Dermis microvascular lymphatic vessel endothelial cell (primary cell): Measurements from ENCODE around the gene SPRYD3. TPM values are rescaled to one million over a fixed set of nuclear protein-coding genes. Genes with fewer than 3 reads are reported as not detected.
"Not testable (repeated sequence)": the region's sequence is repeated elsewhere in the genome, so short reads cannot be mapped to it uniquely, and the experiment has no call there.

Experiments used
- DNase-seq, 2 donors: peaks; one replicate each; pipeline versions ENCODE4 v3.0.0 to v3.0.0-alpha.2; 2010; ENCODE audit warnings: low read depth in 2 of 2
- total RNA-seq: library from RNA; depleted of rRNA; stranded (reverse); fragments of >200 nt; gene quantifications from 2 replicates; pipeline ENCODE4 v1.2.1, GENCODE V29; 2014

Gene SPRYD3
- total RNA-seq, 1 donor from 2014 or later = 9.8 TPM

GRCh38 chr12:53027014-53027413, 52.2 kb downstream of the SPRYD3 start:
- not testable (repeated sequence) for DNase-seq

DNA sequence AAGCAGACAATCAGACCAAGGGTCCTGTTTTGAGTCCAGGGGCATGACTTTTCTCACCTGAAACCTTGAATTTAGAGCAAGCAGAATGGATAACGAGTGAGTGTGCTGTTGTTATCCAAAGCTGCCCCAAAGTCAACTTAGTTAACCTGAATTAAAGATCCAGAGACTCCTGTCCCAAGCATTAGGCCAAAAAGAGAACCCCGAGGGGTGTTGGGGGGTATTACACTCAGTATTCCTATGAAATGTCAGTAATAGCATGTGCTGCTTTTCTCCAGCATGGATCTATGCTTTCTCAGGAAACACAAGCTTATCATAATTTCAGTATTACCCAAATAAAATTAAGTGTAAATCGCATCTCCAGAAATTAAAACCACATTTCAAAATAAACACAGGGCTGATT, 53.9 kb downstream of the SPRYD3 start:
- no peak for DNase-seq

GRCh38 chr12:53014709-53015108, 64.5 kb downstream of the SPRYD3 start:
- DNase-seq = no peak

Other genes with a start within 250 kb of the SPRYD3 start
- not detected in 2 replicates for gene KRT79, start 245.1 kb downstream of the SPRYD3 start, total RNA-seq
- not detected in 2 replicates for gene KRT78, start 230.4 kb downstream of the SPRYD3 start, total RNA-seq
- gene KRT8, start 174.3 kb downstream of the SPRYD3 start, total RNA-seq = 8.7 and 10.4 TPM in 2 replicates
- gene KRT18, start 130.3 kb downstream of the SPRYD3 start, total RNA-seq = 167 and 191 TPM in 2 replicates
- gene EIF4B, start 72.9 kb downstream of the SPRYD3 start, total RNA-seq = 834 and 1,072 TPM in 2 replicates
- gene TNS2, start 29.3 kb downstream of the SPRYD3 start, total RNA-seq = 16.7 and 26.7 TPM in 2 replicates
- 2.7 and 6.9 TPM in 2 replicates for gene IGFBP6, start 18.3 kb upstream of the SPRYD3 start, total RNA-seq
- gene SOAT2, start 24.1 kb upstream of the SPRYD3 start, total RNA-seq = not detected in 2 replicates
- gene ZNF740, start 101.3 kb upstream of the SPRYD3 start, total RNA-seq = 10.7 and 11.8 TPM in 2 replicates
- 2.6 and 5.1 TPM in 2 replicates for gene CSAD, start 101.5 kb upstream of the SPRYD3 start, total RNA-seq
- gene ITGB7, start 127.9 kb upstream of the SPRYD3 start, total RNA-seq = 0.25 TPM in 1 of 2 replicates, not detected in the other
- gene RARG, start 152.8 kb upstream of the SPRYD3 start, total RNA-seq = 11.9 and 13.1 TPM in 2 replicates
- 4.2 and 6.0 TPM in 2 replicates for gene ESPL1, start 188.9 kb upstream of the SPRYD3 start, total RNA-seq
- gene PFDN5, start 216.2 kb upstream of the SPRYD3 start, total RNA-seq = 350 and 426 TPM in 2 replicates
- 29.5 and 36.0 TPM in 2 replicates for gene MYG1, start 220.3 kb upstream of the SPRYD3 start, total RNA-seq
- 31.8 and 31.9 TPM in 2 replicates for gene AAAS, start 242.2 kb upstream of the SPRYD3 start, total RNA-seq